ENCODE measurements around the gene ABCG1.
"Not testable (repeated sequence)": the region's sequence is repeated elsewhere in the genome, so short reads cannot be mapped to it uniquely, and the experiment has no call there.

The ABCG1 gene

DNA sequence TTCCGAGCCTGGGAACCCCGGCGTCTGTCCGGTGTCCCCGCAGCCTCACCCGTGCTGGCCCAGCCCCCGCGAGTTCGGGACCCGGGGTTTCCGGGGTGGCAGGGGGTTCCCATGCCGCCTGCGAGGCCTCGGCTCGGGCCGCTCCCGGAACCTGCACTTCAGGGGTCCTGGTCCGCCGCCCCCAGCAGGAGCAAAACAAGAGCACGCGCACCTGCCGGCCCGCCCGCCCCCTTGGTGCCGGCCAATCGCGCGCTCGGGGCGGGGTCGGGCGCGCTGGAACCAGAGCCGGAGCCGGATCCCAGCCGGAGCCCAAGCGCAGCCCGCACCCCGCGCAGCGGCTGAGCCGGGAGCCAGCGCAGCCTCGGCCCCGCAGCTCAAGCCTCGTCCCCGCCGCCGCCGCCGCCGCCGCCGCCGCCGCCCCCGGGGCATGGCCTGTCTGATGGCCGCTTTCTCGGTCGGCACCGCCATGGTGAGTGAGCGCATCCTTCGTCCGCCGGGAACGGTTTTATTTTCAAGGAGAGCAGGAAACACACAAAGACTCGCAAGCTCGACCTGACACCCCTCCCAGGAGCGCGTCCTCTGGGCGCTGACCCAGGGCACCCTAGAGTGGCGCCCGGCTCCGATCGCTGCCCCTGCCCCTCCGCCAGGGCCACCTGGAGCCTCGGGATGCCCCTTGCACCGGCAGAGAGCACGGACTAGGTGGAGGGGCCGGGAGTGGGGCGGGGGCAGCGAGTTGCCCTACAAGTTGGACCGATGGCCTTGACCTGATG is at the start of gene ABCG1:
Gene ABCG1, plus strand, starts transcription at position 305 of the 770 bp plus-strand sequence. Its CDS starts 123 bp downstream, at position 428.
- no peak for DNase-seq

DNA sequence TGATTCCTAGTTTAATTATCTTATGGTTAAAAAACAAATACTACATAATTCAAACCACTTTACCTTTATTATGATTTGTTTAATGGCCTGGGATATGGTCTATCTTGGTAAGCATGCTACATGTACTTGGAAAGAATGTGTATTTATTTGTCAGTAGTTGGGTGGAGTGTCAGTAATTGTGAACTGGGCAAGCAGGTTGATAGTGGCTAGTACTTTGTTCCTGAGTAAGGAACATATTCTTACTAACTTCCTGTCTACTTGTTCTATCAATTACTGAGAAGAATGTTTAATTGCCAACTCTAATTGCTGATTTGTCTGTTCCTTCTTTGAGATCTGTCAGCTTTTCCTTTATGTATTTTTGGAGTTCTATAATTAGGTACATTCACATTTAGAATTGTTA is 49.2 kb upstream of the ABCG1 start:
- no peak for DNase-seq

DNA sequence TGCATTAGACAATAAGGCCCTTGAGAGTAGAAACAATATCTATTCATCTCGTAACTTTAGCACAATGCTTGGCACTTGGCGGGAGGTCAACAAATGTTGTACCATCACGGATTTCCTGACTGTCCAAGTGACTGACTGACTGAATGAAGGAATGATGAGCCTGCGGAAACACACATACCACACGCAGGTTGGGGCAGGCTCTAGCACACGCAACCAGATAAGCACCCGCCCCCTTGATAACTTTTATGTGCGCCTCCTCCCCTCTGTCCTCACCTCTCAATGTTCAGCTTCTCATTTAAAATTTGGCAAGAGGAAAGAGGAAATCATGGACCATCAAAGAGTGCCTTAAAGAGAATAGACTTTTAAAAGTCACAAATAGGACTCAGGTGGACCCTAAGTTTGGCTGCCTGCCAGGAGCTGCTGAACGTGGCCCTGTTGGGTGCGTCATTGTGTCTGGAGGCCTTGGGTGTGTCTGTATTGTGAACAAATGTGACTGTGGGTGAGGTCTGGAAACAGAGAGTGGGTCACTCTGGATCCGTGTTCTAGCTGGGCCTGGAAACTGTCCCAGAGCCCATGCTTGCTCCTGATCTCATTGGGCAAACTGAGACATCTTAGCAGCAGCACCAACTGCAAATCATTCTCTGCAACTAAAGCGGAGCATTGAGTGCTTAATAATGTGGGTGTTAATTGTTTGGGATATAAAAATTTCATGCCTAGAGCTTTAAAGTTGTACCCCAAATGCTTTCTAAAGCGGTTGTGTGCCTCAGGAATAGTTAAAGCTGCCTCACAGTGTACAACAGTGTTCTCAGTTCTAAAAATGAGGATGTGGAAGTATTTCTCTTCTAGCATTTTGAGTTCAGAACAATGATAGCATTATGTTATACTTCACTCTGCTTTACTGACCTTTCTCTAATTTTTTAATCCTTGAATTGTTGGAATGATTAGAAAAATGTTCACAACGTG is 47.6 kb upstream of the ABCG1 start:
- no peak for DNase-seq

DNA sequence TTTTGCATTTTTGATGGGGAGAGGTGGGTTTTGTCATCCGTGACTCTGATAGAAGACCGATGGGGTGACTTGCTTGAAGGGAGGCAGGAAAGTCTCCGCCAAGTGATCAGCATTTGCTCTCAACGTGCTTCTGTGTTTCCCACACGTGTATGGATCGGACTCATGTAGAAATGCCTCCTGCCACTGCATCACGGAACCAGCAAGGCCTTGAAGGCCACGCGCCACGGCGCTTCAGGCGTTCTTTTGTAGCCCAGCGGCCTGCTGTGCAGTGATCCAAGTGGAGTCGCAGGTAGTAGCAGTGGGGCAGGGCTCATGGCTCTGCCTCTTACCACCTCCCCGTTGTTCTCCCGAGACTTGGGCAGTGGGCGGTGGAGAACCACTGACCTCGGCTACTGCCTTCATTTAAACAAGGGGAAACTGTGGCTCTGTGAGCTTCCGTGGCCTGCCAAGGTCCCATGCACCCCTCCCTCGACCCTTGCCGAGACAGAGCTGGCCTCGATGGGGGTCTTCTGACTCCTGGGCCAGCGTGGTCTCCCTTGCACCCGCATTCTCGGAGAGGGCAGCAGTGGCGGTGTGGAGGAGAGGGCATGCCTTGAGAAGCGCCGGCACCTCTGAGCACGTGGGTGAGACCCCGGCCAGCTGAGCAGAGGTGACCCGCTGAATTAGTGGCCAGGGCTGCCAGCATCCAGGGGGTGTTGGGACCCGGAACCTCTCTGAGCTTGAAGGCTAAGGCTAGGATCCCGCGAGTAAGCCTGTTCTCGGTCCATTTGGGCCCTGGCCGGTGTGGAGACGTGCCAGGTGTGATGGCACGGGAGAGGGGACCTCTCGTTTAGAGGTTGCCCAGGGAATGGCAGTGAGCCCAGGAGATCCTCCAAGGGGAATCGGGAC is 46.1 kb upstream of the ABCG1 start:
- no peak for DNase-seq

DNA sequence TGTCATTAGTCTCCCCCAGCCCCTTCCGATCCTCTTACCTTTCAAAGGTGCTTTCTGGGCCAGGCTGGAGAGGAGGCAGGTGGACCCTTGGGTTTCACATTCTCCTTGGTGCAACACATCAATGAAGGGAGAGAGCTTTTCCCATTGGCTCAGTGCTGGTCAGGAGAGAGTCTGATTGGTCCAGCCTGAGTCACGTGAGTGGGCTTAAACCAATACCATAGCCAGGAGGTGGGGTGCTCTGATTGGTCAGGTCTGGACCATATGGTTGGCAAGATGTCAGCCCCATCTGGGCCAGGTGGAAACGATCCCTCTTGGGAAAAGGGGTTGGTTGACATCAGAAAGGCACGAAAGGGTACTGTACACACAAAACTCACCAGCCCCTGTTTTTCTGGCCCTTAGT is 44.8 kb upstream of the ABCG1 start:
- DNase-seq: no peak

DNA sequence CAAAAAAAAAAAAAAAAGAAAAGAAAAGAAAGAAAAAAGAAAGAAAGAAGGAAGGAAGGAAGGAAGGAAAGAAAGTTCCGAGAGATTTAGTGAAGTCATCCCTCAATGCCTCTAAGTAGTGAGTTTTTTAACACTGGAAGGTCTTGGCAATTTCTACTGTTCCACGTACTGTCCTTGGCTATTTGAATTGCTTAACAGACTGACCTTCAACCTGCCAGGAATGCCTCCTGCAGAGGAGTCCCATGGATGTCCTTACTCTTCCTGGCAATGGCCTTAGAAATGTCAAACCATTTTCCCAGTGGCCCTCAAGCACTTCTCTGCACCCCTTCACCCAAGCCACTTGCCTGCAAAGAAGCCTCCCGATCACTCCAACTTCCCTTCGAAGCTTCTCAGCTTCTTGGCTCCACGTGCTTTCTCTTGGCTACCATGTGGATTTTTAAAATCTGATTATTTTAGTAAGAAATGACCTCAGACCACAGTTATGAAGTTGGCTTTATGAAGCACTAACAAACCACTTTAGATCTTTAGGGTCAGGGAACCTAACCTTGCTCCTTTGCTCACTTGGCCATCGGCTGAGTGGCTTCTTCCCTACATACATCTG is 43.7 kb upstream of the ABCG1 start:
- DNase-seq: no peak

DNA sequence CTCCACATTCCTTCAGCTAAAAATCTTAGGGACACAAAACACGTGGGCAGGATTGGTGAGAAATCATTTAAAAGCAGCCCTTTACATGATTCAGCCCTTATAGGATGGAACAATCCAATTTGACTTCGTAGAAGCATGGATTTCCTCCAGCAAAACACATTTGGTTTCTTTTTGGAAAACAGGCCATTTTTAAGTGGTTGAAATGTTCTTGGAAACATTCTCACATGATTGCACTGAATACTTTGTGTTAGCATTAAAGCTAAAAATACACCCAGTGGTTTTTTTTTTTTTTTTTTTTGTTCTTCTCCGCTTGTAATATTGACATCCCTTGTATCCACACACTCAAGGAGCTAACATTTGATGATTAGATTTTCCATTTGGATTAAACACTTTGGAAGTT is 42.1 kb upstream of the ABCG1 start:
- DNase-seq: no peak

DNA sequence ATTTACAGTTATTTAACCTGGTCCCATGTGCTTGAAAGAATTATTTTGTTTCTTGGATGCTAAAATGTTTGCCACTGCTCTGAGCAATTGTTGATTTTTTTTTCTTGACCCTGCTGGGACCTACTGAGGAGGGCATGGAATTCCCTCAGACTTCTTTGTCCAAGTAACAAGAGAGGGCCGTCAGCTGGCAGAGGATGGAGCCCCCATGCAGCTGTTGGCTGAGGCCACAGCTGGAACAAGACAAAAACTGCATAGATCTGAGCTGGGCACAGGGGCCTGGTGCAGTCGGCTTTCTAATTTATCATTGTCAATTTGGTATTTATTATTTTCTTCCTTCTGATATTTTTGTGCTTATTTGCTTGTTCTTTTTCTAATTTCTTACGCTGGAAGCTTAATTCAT is 39.6 kb upstream of the ABCG1 start:
- DNase-seq: no peak

DNA sequence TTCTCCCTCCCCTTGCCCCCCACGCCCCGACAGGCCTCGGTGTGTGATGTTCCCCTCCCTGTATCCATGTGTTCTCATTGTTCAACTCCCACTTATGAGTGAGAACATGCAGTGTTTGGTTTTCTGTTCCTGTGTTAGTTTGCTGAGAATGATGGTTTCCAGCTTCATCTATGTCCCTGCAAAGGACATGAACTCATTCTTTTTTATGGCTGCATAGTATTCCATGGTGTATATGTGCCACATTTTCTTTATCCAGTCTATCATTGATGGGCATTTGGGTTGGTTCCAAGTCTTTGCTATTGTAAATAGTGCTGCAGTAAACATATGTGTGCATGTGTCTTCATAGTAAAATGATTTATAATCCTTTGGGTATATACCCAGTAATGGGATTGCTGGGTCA is 38.9 kb upstream of the ABCG1 start:
- DNase-seq: not testable (repeated sequence)

DNA sequence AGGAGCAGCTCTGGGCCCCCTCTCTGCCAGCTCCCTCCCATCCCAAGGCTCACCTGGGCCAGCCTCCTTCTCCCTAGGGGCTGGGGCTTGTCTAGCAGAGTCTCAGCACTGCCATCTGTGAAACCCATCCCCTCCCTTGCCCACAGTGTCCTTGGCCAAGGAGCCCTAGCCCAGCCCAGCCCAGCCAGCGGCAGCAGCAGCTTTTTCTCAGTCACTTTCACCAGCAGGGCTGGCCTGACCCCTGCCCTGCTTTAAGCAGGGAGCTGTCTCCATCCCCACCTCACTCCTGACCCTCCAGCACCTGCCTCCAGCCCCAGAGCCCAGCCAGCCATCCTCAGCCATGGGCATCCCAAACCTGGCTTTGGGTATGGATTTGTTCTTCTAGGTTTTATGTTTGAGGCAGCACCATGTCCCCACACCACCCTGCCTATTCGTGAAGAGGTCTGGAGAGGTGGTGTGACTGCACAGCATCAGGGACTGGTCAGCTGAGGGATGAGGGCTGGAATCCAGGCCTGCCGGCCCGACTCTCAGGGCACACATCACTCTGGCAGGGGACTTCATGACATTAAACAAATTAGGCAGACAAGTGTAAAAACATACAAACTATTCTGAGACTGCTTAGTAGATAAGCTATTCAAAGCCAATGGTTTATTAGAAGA is 36.1 kb upstream of the ABCG1 start:
- no peak for DNase-seq

DNA sequence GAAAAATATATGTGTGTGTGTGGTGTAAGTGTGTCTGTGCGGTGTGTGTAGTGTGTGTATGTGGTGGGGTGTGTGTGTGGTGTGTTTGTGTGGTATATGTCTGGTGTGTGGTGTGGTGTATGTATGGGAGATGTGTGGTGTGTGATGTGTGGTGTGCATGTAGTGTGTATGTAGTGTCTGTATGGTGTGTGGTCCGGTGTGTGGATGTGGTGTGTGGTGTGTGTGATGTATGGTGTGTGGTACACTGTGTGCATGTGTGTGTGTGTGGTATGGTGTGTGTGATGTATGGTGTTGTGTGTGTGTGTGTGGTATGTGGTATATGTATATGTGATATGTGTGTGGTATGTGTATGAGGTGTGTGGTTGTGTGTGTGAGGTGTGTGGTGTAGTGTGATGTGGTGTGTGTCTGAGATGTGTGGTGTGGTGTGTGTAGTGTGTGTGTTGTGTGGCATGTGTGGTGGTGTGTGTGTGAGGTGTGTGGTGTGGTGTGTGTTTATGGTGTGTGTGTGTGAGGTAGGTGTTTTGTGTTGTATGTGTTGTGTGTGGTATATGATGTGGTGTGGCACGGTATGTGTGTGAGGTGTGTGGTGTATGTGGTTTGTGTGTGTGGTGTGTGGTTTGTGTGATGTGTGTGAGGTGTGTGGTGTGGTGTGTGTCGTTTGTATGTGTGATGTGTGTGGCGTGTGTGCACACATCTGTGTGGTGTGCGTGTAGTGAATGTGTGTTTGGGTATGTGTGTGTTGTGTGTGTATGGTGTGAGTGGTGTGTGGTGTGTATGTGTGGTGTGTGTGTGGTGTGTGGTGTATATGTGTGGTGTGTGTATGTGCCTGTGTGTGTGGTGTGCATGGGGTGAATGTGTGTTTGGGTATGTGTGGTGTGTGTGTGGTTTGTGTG is 35.3 kb upstream of the ABCG1 start:
- no peak for DNase-seq

DNA sequence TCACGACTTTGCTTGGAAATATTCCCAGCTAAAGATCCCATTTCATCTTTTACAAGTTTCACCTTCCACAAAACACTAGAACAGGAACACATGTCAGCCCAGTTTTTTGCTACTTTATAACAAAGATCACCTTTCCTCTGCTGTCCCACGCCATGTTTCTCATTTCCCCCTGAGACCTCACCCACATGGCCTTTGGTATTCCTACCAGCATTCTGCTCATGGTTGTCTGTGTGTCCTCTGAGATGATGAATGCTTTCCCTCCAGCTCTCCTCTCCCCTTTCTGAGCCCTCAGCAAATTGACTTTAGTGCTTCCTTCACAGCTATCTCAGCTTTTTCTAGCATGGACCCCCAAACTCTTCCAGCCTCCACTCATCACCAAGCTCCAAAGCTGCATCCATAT is 32.3 kb upstream of the ABCG1 start:
- DNase-seq: no peak

DNA sequence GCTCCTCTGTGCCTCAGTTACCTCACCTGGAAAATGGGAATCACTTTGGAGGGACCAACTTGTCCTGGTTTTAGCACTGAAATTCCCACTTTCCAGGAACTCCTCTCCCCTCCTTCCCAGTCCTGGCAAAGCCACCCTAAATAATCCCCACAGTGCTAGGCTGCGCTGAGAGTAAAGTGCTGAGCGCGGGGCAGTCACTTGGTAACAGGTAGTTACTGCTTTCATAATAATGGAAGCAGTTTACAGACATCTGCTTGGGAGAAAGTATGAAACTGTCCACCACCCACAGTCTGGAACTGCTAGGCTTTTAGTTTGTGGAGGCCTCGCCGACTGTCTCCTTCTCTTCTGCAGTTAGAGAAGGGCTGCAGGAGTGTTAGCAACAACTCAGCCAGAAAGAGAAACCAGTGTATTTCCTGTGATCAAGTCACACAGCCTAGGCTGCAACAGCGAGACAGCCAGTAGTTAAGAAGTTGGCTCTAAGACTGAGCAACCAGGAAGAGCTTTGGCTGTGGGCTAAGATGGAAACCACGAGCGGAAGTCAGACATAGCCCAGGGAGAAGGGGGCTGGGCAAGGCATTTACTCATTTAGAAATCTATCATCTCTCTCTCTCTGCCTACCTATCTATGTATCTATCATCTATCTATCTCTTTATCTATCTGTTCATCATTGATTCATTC is 30.8 kb upstream of the ABCG1 start:
- DNase-seq: no peak

DNA sequence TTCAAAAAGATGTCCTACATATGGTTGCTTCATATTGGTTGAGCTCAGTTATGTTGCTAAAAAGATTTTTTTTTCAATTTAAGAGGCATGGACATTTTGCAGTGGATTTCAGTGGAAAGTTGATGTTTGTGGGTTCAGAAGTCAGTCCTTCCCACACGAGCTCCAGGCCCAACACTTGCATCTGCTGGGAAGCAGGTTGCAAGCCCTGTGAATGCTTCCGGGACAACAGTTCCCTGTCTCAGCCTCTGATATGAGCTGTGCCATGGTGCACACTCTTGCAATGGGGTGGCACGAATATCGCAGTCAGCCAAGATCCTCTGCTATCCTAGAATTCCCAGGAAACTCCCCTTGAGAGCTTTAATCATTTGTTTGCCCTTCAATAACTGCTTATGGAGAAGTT is 30.3 kb upstream of the ABCG1 start:
- no peak for DNase-seq

DNA sequence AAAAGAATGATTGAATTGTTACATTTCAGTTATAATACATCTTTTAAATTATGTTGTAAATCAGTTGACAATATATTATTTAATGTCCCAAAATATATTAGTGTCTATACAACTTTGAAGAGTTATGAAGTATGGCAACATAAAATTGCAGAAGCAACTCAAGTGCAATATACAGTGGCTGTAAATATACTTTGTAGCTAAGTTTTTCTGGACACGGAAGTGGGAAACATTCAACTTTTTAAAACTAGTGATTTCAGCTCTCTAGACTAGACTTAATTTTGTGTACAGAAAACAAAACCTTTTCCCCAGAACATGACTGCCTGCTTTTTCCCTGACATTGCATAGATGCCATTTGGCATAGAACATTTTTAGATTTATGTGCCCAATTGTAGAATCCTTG is 29.5 kb upstream of the ABCG1 start:
- DNase-seq: no peak

DNA sequence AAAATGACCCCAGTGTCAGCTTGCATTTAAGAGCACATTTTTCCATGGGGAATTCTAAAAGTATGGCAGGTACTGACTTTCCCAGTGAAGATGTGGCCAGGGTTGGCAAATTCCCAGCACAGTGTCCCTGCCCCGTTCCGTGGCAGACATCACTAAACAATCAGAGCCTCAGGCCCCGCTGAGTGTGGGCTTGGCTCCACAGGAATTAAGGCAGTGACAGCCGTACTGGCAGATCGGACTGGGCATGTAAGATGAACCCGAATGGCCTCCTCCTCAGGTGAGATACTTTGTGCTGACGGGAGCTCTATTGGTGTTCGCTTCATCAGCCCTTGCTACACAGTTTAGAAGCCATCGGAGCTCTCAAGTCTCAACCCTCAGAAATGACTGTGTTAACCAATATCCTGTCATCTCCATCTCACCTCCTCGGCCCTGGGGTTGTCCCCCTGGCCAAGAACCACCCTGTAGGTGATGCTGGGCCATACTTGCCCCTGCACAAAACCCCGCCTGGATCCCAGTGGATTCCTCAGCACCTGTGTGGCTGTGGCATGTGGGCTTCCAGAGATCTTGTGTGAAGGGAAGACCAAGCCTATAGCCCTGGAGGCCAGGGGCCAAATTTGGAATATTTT is 29.0 kb upstream of the ABCG1 start:
- DNase-seq: no peak

DNA sequence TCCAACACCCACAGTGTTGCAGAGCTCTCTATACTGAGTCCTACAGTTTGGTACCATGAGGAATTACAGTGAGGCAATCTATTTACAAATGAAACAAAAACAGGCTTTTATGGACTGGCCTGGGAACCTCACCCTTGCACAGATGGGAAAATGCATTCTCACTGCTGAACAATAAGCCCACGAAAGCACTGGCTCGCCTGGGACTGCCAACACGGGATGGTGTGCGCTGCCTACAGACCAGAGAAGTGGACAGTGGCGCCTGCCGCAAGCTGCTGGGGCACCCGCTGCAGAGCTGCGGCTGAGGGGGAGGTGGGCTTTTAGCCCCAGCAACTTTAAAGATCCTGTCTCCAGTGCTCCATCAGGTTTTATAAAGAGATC is 28.5 kb upstream of the ABCG1 start:
- DNase-seq: no peak

DNA sequence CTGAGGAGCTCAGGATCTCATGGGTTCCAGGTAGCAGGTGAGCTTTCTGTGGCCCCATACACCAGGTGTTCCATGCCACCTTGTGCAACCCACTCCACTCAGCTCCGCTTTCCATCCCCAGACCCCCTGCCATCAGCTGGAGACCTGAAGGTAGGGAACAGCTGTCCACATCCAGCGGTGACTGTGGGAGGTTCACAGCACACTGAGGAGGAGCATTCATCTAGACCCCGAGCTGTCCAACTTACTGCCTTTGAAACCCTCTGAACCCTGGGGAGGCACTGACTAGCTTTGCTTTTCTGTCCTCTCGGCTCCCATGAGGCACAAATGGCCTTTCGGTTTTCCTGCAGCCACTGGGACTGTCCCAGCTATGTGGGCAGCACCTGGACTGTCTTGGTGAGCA is 27.9 kb upstream of the ABCG1 start:
- no peak for DNase-seq

DNA sequence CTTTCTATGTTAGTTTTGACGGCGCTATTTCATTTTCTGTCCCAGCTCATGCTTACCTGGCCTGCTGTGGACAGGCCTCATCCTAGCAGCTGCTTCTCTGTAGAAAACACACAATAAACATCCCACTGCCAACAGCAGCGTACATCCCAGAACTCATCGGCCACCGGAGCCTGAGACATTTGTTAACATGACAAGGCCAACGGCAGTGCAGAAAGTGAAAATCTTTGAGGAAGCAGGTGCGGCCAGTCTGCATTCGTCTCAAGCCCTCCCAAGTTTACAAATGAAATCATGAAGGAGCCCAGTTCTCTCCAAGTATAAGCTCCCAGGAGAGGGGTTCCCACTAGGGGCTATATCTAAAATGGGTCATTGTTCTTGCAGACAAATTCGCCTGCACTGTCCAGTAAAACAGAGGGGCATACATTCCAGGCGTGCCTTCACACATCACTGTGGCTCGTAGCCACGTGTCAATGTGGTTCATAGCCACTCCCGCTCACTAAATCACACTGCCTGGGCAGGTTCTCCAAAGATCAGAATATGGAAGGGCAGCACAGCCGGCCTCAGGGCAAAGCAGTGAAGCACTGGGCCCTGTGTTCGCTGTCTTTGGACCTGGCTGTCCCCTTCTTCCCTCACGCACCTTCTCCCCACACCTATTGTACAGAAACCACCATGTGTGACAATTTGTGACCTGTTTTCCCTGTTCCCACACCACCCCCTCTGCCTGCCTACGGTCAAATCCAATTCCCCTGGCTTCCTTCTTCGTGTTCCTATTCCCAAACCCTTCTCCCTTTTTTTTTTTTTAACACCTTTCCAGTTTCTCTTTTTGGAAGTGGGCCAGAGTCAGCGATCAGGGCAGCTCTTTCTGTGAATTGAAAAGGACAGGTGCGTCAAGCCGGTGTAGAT is 27.0 kb upstream of the ABCG1 start:
- DNase-seq: no peak
